HCT116 (cell line): Measurements from ENCODE around the gene TRIM26. TPM values are rescaled to one million over a fixed set of nuclear protein-coding genes. Genes with fewer than 3 reads are reported as not detected.

Experiments used
- ATAC-seq: fragments of 200-7000 bp; cut with Tn5 transposase; 2 replicates; pipeline ENCODE4 v1.9.1; 2020; ENCODE audit warnings: mild to moderate bottlenecking, moderate library complexity
- BruUV-seq: library from RNA; stranded (reverse); fragments of 400-500 nt; replicated peaks from 2 replicates; lab custom pipeline; 2021; lab: Mats Ljungman, UMichigan
- CTCF ChIA-PET: fragments of 300-600 bp; sonication (Branson Sonifier 250); formaldehyde crosslinking; loops from one replicate; lab custom pipeline; 2021; ENCODE audit warnings: antibody characterized with exemption; lab: Charles Lee
- POLR2A ChIA-PET: fragments of 300-600, 350-600 bp; sonication (Branson Sonifier 250); formaldehyde crosslinking; loops from one replicate; lab custom pipeline; 2021; ENCODE audit warnings: antibody characterized with exemption; lab: Charles Lee
- RAD21 ChIA-PET, 2 experiments: fragments of 300-600 bp; sonication (Branson Sonifier 250); formaldehyde crosslinking; loops; one replicate each; lab custom pipeline; 2023; ENCODE audit warnings: low total read pairs in 2 of 2; ENCODE audit not compliant: uncharacterized antibody in 2 of 2, unreplicated experiment in 2 of 2, low non-redundant PET in 1 of 2; lab: Charles Lee
- DNase-seq: peaks from one replicate; pipeline ENCODE4 v3.0.0-alpha.2; 2010; ENCODE audit warnings: low read depth, low spot score
- H2AFZ ChIP-seq: fragments of 200-600 bp; shearing (Covaris generic), sonication (generic); 2 replicates; pipeline ENCODE4 v1.6.1; 2017; ENCODE audit warnings: low read depth, mixed run types, mixed read lengths, antibody characterized with exemption, low read length; ENCODE audit not compliant: poor library complexity, severe bottlenecking
- H3K27ac ChIP-seq: 2 replicates; pipeline ENCODE4 v1.5.1; 2012; ENCODE audit warnings: low read depth, low read length
- H3K27me3 ChIP-seq: fragments of 200-600 bp; sonication (generic); 2 replicates; pipeline ENCODE4 v1.6.1; 2016; ENCODE audit warnings: mixed run types, low read length, mixed read lengths; ENCODE audit not compliant: insufficient read depth
- H3K36me3 ChIP-seq, 2 experiments: fragments of 200-500 bp in 1 of 2; fragments of 200-600 bp in 1 of 2; sonication (Bioruptor generic) in 1 of 2; sonication (generic) in 1 of 2; 2 replicates each; pipeline versions ENCODE4 v1.5.1 to v1.6.1; 2014 to 2016; ENCODE audit warnings: low read length in 2 of 2, inconsistent platforms in 1 of 2, mixed read lengths in 1 of 2, mixed run types in 1 of 2; ENCODE audit not compliant: insufficient read depth in 2 of 2, control insufficient read depth in 1 of 2
- H3K4me1 ChIP-seq, 2 experiments: fragments of 200-600 bp in 1 of 2; sonication (generic) in 1 of 2; 2 replicates each; pipeline versions ENCODE4 v1.5.1 to v1.6.1; 2012 to 2017; ENCODE audit warnings: low read length in 2 of 2, inconsistent platforms in 1 of 2, mild to moderate bottlenecking in 1 of 2, mixed read lengths in 1 of 2, mixed run types in 1 of 2, moderate library complexity in 1 of 2; ENCODE audit not compliant: insufficient read depth in 2 of 2, control insufficient read depth in 1 of 2
- H3K4me2 ChIP-seq: fragments of 200-600 bp; sonication (generic); 2 replicates; pipeline ENCODE4 v1.6.1; 2017; ENCODE audit warnings: mixed run types, low read length, mixed read lengths
- H3K4me3 ChIP-seq, 2 experiments: fragments of 200-600 bp in 1 of 2; sonication (generic) in 1 of 2; replicated peaks in 1 of 2; 2 replicates each; pipeline ENCODE4 v1.5.1; 2011 to 2016; ENCODE audit warnings: low read length in 2 of 2, control low read depth in 1 of 2, low read depth in 1 of 2, mild to moderate bottlenecking in 1 of 2, mixed read lengths in 1 of 2, mixed run types in 1 of 2
- H3K79me2 ChIP-seq: fragments of 200-600 bp; sonication (generic); 2 replicates; pipeline ENCODE4 v1.6.1; 2017; ENCODE audit warnings: mild to moderate bottlenecking, mixed run types, low read length, moderate library complexity, mixed read lengths; ENCODE audit not compliant: insufficient read depth
- H3K9ac ChIP-seq: fragments of 200-600 bp; sonication (generic); 2 replicates; pipeline ENCODE4 v1.6.1; 2016; ENCODE audit warnings: low read length, mixed read lengths
- H3K9me2 ChIP-seq: fragments of 200-600 bp; sonication (generic), shearing (Covaris generic); 2 replicates; pipeline ENCODE4 v1.6.1; 2017; ENCODE audit warnings: mixed run types, mild to moderate bottlenecking, moderate library complexity; ENCODE audit not compliant: insufficient read depth
- H3K9me3 ChIP-seq, 2 experiments: fragments of 200-500 bp in 1 of 2; fragments of 200-600 bp in 1 of 2; sonication (Bioruptor generic) in 1 of 2; sonication (generic) in 1 of 2; 2 replicates each; pipeline ENCODE4 v1.6.1; 2014 to 2017; ENCODE audit warnings: low read length in 2 of 2, mixed read lengths in 2 of 2, inconsistent platforms in 1 of 2, low read depth in 1 of 2, mild to moderate bottlenecking in 1 of 2, mixed run types in 1 of 2, moderate library complexity in 1 of 2; ENCODE audit not compliant: control insufficient read depth in 1 of 2, insufficient read depth in 1 of 2
- H4K20me1 ChIP-seq: fragments of 200-600 bp; sonication (generic), shearing (Covaris generic); 2 replicates; pipeline ENCODE4 v1.6.1; 2017; ENCODE audit warnings: mixed run types, mild to moderate bottlenecking, moderate library complexity; ENCODE audit not compliant: insufficient read depth
- ATF3 ChIP-seq: IDR thresholded peaks from 2 replicates; pipeline ENCODE4 v1.6.1; 2012
- CBX3 ChIP-seq: IDR thresholded peaks from 2 replicates; pipeline ENCODE4 v1.6.1; 2012; ENCODE audit warnings: low read depth
- CEBPB ChIP-seq: IDR thresholded peaks from 2 replicates; pipeline ENCODE4 v1.6.1; 2012; ENCODE audit warnings: low read depth
- EGR1 ChIP-seq: IDR thresholded peaks from 2 replicates; pipeline ENCODE4 v1.6.1; 2012; ENCODE audit warnings: low read depth
- EZH2phosphoT487 ChIP-seq: fragments of 200-600 bp; IDR thresholded peaks from 2 replicates; pipeline ENCODE4 v1.6.1; 2018; ENCODE audit warnings: antibody characterized with exemption, borderline replicate concordance
- FOSL1 ChIP-seq: IDR thresholded peaks from 2 replicates; pipeline ENCODE4 v1.6.1; 2012; ENCODE audit warnings: low read depth
- MAX ChIP-seq: IDR thresholded peaks from 2 replicates; pipeline ENCODE4 v1.6.1; 2012
- POLR2A ChIP-seq: IDR thresholded peaks from 2 replicates; pipeline ENCODE4 v1.7.0; 2011; ENCODE audit warnings: borderline replicate concordance; ENCODE audit not compliant: insufficient read depth, insufficient read length; ENCODE audit errors: extremely low read depth
- POLR2AphosphoS5 ChIP-seq: IDR thresholded peaks from 2 replicates; pipeline ENCODE4 v1.6.1; 2011; ENCODE audit warnings: mild to moderate bottlenecking, low read depth, low read length, moderate library complexity
- RAD21 ChIP-seq: IDR thresholded peaks from 2 replicates; pipeline ENCODE4 v1.6.1; 2012; ENCODE audit warnings: low read depth, mild to moderate bottlenecking
- REST ChIP-seq: IDR thresholded peaks from 2 replicates; pipeline ENCODE4 v1.6.1; 2012; ENCODE audit warnings: low read depth
- SP1 ChIP-seq: IDR thresholded peaks from 2 replicates; pipeline ENCODE4 v1.6.1; 2012; ENCODE audit warnings: low read depth
- TCF7L2 ChIP-seq: IDR thresholded peaks from 2 replicates; pipeline ENCODE4 v1.7.0; 2011; ENCODE audit warnings: borderline replicate concordance, inconsistent platforms; ENCODE audit not compliant: insufficient read depth, insufficient read length; ENCODE audit errors: extremely low read depth
- YY1 ChIP-seq: IDR thresholded peaks from 2 replicates; pipeline ENCODE4 v1.6.1; 2011; ENCODE audit warnings: low read length, low read depth, moderate library complexity, mild to moderate bottlenecking; ENCODE audit not compliant: insufficient replicate concordance; ENCODE audit errors: extremely low read depth
- ZFX ChIP-seq: fragments of 450-650 bp; IDR thresholded peaks from 2 replicates; pipeline ENCODE4 v1.6.1; 2017
- ZNF274 ChIP-seq: fragments of 200-500 bp; sonication (Bioruptor generic); IDR thresholded peaks from 2 replicates; pipeline ENCODE4 v1.6.1; 2014; ENCODE audit warnings: mild to moderate bottlenecking, low read depth, low read length, inconsistent platforms
- intact Hi-C: fragments of 100-400 bp; cut with micrococcal nuclease; formaldehyde crosslinking; loops from 2 replicates; pipeline ENCODE4 v1.10.0; 2022
- total RNA-seq: library from RNA; stranded (reverse); gene quantifications from one replicate; pipeline ENCODE4 v1.2.1, GENCODE V29; 2021; ENCODE audit not compliant: unreplicated experiment
- TF ChIP-seq, protein P1 (sequence below), 3 experiments: fragments of 200-600 bp in 1 of 3; sonication (generic) in 1 of 3; IDR thresholded peaks in 2 of 3; conservative IDR thresholded peaks in 1 of 3; 2 replicates each; pipeline ENCODE4 v1.5.1; 2012 to 2017; ENCODE audit warnings: low read depth in 2 of 3, low read length in 2 of 3, antibody characterized with exemption in 1 of 3, borderline replicate concordance in 1 of 3, control low read depth in 1 of 3, mild to moderate bottlenecking in 1 of 3, mixed read lengths in 1 of 3, mixed run types in 1 of 3, moderate library complexity in 1 of 3; ENCODE audit not compliant: insufficient read depth in 1 of 3
- TF ChIP-seq, protein P2 (sequence below): IDR thresholded peaks from 2 replicates; pipeline ENCODE4 v1.6.1; 2011; ENCODE audit warnings: mild to moderate bottlenecking, low read length, moderate library complexity; ENCODE audit not compliant: insufficient replicate concordance; ENCODE audit errors: extremely low read depth

The TRIM26 gene
- total RNA-seq, 1 experiment from 2014 or later = 32.2 TPM

DNA sequence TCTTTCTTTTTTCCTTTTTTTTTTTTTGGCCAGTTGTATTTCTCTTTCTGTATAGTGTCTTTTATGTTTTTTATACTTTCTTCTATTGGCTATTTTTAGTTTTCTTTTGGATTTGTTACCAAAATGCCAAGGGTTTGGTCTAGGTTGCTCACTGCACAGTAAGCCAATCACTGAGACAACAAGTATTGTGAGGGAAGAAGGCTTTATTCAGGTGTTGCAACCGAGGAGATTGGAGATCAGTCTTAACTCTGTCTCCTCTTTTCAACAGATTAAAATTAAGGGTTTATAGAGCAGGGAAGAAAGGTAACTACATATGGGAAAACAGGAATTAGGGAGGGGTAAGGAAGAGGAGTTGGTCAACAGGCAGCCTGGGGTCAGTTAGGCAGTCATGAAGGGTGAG lies 10.1 kb upstream of the TRIM26 start:
- BruUV-seq = no TSS peak
- ATAC-seq (no peak), DNase-seq (no peak)
- Histone ChIP-seq H3K4me1 (peaks cover 0 to 3% of the 10 kb centered on the region in 2 experiments; a peak in 1 of 4 replicates), H4K20me1 (no peaks in the 10 kb centered on the region), H3K27me3 (no peaks in the 10 kb centered on the region), H3K4me2 (no peak overlapping the region), H3K9me3 (peaks cover 5 to 7% of the 10 kb centered on the region in 2 experiments; a peak in 1 of 4 replicates), H3K27ac (no peak overlapping the region), H3K9me2 (no peaks in the 10 kb centered on the region), H3K4me3 (no peak overlapping the region), H3K36me3 (no peaks in the 10 kb centered on the region), H2AFZ (no peak overlapping the region), H3K79me2 (no peaks in the 10 kb centered on the region), H3K9ac (no peak overlapping the region)
- CTCF ChIA-PET = no interaction called here
- intact Hi-C loops = no loop called here
- POLR2A ChIA-PET = no interaction called here
- RAD21 ChIA-PET = no interaction called here
- TF ChIP-seq ZNF274 (no peak), CBX3 (no peak), MAX (no peak), FOSL1 (no peak), ATF3 (no peak), POLR2A (no peak), YY1 (no peak), ZFX (no peak), TCF7L2 (no peak), RAD21 (no peak), EGR1 (no peak), POLR2AphosphoS5 (no peak), EZH2phosphoT487 (no peak), SP1 (no peak), CEBPB (no peak), REST (no peak)
- TF ChIP-seq, protein P1, sequence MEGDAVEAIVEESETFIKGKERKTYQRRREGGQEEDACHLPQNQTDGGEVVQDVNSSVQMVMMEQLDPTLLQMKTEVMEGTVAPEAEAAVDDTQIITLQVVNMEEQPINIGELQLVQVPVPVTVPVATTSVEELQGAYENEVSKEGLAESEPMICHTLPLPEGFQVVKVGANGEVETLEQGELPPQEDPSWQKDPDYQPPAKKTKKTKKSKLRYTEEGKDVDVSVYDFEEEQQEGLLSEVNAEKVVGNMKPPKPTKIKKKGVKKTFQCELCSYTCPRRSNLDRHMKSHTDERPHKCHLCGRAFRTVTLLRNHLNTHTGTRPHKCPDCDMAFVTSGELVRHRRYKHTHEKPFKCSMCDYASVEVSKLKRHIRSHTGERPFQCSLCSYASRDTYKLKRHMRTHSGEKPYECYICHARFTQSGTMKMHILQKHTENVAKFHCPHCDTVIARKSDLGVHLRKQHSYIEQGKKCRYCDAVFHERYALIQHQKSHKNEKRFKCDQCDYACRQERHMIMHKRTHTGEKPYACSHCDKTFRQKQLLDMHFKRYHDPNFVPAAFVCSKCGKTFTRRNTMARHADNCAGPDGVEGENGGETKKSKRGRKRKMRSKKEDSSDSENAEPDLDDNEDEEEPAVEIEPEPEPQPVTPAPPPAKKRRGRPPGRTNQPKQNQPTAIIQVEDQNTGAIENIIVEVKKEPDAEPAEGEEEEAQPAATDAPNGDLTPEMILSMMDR (IDR thresholded peaks at IDR 0.05 in 2 of 3, conservative IDR thresholded peaks at IDR 0.05 in 1 of 3; ENCODE audit: borderline replicate concordance in 1 of 3, insufficient read depth in 1 of 3, low read depth in 2 of 3, low read length in 2 of 3) = no peak
- TF ChIP-seq, protein P2, sequence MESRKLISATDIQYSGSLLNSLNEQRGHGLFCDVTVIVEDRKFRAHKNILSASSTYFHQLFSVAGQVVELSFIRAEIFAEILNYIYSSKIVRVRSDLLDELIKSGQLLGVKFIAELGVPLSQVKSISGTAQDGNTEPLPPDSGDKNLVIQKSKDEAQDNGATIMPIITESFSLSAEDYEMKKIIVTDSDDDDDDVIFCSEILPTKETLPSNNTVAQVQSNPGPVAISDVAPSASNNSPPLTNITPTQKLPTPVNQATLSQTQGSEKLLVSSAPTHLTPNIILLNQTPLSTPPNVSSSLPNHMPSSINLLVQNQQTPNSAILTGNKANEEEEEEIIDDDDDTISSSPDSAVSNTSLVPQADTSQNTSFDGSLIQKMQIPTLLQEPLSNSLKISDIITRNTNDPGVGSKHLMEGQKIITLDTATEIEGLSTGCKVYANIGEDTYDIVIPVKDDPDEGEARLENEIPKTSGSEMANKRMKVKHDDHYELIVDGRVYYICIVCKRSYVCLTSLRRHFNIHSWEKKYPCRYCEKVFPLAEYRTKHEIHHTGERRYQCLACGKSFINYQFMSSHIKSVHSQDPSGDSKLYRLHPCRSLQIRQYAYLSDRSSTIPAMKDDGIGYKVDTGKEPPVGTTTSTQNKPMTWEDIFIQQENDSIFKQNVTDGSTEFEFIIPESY = no peak
